CD4-positive, alpha-beta T cell treated with Interleukin-4 for 4 hours (primary cell): ENCODE results near the gene RNFT1.
"Not testable (repeated sequence)": the region's sequence is repeated elsewhere in the genome, so short reads cannot be mapped to it uniquely, and the experiment has no call there.

ENCODE experiments used
- DNase-seq: peaks from one replicate; pipeline ENCODE4 v3.0.0-alpha.2; 2020

The RNFT1 gene, protein sequence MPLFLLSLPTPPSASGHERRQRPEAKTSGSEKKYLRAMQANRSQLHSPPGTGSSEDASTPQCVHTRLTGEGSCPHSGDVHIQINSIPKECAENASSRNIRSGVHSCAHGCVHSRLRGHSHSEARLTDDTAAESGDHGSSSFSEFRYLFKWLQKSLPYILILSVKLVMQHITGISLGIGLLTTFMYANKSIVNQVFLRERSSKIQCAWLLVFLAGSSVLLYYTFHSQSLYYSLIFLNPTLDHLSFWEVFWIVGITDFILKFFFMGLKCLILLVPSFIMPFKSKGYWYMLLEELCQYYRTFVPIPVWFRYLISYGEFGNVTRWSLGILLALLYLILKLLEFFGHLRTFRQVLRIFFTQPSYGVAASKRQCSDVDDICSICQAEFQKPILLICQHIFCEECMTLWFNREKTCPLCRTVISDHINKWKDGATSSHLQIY

DNA sequence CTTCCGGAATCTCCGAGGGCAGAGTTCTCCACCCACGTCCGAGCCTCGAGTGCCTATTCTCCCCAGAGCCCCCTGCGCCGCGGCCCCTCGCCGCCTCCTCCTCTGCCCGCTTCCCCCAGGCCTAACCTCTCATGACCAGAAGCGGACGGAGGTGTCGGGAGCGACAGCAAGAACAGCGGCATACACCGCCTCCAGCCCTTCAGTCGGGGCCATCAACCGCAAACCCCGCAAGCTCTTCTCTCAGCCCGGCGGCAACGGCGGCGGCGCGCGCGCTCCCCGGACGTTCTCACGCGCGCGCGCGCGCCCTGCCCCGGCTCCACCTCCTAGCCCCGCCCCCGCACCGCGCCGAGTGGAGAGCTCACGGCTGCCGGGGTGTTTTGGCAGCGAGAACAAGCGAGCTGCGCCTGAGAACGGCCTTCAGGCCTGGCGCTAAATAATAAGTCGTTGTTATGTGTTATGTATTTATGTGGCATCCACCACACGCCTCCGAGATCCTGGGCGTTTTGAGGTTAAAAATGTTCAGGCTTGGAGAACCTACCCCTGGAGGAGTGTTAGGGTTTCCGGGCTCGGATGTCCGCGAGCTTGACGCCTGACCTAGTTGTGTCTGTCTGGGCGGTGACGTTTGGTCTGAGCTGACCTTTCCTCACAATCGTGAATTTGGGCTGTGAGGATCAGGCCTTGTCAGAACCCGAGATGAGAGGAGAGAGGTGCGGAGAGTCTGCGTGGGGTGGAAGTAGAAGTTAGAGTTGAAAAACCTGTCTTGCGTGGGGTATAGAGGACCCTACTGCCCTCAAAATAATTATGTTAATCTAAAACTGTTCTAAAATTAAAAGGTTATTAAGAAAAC lies at the start of gene RNFT1:
RNFT1 (minus strand) TSS at position 259 of the 847 bp plus-strand sequence; CDS start at position 182, 77 bp downstream.
- peak; percentile 85 for DNase-seq

DNA sequence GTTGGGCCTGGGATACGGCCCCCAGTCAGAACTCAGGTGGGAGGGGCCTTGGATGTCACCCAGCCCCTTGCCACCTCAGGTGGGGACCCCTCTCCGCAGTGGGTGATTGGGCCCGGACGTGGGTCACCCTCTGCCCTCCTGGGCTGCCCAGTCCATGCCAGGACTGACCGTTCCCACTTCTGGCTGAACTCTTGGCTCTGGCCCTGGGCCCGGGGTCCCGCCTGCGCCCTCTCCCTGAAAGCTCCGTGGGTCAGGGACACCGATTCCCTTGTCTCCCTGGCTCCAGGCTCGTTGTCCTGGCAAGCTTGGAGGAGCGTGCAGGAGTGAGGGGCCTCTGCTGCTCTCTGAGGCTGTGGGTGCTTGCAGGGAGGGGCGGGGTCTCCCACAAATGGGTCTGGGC lies 44.8 kb upstream of the RNFT1 start:
- not testable (repeated sequence) for DNase-seq

DNA sequence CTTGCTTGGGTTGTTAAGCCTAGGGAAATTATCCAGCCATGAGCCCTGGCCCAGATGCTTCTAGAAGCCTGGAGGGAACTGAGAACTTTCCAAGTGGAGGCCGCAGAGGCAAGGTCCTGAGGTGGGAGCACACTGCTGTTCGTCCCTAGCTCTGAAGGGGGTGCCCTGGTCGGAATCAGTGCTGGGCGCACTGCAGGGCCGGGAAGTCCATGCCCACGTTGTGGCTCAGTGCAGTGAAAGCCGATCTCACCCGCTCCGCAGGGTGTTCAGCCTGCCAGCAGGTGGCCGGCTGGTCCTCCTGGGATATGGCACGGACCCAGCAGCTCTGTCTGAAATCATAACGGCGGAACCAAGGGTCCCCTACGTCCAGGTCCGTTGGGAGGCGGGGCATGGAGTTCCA lies 43.8 kb upstream of the RNFT1 start:
- not testable (repeated sequence) for DNase-seq

DNA sequence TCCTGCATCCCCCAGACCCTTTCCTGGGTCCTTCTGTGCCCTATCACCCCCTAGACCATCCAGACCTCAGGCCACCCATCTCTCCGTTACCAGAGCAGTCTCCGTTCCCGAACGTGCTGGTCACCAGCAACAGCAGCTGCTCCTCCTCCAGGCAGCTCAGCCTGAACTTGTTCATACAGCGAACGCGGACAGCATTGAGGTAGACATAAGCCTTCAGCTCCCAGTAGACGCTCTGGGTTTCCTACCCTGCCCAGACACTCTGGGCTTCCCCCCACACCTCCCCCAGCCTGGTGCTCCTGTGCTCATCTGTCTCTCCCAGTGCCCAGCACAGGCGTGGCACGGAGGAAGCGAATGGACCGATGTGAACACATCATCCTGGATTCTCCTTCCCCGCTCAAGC lies 41.6 kb upstream of the RNFT1 start:
- DNase-seq: no peak

DNA sequence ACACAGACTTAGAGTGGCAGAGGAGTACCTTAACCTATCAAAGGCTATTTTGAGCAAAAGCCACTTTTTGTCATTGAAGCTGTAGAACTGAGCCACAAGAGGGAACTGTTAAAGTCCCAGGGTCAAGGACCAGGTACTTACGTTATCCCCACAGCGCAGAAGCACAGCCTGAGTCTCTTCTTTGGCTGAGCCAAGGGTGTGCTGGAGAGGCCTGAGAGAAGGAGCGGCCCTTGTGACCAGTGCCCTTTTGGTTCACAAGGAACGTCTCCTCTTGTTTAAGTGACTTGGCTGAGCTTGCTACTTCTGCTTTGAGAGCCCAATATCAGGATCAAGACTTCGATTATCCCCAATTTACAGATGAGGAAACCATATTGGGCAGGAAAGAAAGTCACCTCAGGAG lies 40.0 kb upstream of the RNFT1 start:
- DNase-seq: not testable (repeated sequence)

DNA sequence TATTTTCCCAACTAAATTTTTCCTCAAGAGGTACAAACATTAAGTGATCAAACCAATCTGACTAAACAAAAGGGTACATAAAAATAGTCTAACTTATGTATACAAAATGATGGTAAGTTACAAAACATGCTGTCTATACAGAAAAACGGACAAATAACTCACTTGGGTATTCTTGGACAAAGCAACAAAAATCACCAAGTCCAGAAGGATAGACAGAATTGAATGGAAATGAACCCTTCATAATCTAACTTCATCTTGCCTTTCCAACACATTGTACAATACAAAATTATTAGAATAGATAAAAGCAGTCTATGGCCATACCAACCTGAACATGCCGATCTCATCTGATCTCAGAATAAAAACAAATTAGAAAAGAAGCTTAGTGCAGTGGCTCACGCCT lies 37.9 kb upstream of the RNFT1 start:
- not testable (repeated sequence) for DNase-seq

DNA sequence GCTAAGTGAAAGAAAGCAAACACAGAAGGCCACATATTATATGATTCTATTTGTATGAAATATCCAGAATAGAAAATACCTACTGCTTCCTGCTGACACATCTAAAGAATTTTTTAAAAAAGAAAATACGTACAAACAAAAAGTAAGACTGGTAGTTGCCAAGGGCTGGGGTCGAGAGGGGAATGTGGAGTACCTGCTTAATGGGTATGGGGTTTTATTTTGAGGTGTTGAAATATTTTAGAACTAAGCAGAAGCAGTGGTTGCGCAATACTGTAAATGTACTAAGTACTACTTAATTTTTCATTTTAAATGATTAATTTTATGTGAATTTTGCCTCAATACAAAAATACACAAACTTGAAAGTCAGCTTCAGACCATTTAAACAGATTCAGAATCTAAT lies 32.1 kb upstream of the RNFT1 start:
- DNase-seq: not testable (repeated sequence)

DNA sequence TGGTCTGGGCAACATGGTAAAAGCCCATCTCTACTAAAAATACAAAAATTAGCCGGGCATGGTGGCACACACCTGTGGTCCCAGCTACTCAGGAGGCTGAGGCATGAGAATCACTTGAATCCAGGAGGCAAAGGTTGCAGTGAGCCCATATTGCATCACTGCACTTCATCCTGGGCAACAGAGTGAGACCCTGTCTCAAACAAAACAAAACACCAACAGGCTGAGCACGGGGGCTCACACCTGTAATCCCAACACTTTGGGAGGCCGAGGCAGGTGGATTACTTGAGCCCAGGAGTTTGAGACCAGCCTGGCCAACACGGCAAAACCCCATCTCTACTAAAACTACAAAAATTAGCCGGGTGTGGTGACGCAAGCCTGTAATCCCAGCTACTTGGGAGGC lies 10.6 kb upstream of the RNFT1 start:
- not testable (repeated sequence) for DNase-seq

DNA sequence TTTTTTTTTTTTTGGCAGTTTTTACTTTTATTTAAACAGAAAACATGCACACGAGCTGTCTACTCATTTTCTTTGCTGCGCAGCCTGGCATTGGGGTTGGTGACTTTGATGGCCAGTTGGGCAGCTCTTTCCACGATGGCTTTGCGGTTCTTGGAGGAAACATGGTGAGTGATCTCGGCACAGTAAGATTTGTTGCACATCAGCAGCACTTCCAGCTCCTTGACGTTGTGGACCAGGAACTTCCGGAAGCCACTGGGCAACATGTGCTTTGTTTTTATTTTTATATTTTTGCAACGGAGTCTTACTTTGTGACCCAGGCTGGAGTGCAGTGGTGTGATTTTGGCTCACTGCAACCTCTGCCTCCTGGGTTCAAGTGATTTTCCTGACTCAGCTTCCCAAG lies 8.9 kb upstream of the RNFT1 start:
- not testable (repeated sequence) for DNase-seq

DNA sequence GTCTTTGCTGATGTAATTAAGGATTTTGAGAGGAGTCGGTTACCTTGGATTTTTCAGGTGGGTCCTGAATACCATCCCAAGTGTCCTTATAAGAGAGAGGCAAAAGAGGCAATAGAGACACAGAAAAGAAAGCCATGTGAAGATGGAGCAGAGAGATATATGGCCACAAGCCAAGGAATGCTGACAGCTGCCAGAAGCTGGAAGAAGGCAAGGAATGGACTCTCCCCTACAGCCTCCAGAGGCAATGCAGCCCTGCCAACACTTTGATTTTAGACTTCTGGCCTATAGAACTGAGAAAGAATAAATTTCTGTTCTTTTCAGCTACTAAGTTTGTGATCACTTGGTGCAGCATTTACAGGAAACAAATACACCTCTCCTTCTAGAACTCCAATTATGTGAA lies 8.2 kb upstream of the RNFT1 start:
- no peak for DNase-seq

DNA sequence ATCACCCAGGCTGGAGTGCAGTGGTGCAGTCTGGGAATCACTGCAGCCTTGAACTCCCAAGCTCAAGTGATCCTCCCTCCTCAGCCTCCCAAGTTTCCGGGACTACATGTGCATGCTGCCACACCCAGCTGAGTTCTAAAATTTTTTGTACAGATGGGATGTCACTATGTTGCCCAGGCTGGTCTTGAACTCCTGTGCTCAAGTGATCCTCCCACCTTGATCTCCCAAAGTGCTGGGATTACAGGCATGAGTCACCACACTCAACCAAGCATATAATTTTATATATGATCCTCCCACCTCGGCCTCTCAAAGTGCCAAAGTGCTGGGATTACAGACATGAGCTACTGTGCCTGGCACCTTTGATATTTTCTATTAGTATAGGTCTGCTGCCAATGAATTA lies 7.2 kb upstream of the RNFT1 start:
- not testable (repeated sequence) for DNase-seq

DNA sequence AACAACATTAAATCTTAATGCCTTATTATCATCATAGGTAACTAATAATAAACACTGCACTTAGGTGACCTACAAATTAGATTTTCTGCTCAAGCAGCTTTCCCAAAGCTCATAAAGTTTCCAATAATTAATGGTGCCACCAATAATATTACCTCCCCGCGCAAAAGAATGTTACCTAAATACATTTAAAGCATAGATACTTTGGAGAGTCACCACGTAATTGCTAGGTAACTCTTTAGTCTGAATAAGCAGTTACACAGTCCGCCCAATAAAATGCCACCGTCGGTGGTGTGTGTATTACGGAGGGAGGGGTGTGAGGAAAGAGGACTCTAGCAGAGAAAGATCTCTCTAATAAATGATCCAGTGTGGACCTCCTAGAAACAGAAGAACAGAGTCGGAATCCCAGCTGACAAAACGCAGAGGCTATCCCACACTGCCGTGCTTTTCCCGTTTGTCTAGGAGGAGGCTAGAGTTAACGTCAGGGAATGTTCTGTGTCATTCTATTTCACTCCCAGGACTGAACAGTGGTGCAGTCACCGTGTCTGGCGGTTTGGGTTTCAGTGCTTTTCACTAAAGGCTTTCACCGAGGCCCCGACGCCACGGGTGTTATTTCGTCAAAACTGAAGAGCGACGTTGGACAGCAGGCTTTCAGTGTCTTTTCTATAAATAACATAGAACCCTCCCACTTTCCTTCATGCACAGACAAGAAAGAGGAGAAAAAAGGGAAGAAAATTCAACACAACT lies 630 bp downstream of the RNFT1 start:
- DNase-seq: peak; percentile 37

DNA sequence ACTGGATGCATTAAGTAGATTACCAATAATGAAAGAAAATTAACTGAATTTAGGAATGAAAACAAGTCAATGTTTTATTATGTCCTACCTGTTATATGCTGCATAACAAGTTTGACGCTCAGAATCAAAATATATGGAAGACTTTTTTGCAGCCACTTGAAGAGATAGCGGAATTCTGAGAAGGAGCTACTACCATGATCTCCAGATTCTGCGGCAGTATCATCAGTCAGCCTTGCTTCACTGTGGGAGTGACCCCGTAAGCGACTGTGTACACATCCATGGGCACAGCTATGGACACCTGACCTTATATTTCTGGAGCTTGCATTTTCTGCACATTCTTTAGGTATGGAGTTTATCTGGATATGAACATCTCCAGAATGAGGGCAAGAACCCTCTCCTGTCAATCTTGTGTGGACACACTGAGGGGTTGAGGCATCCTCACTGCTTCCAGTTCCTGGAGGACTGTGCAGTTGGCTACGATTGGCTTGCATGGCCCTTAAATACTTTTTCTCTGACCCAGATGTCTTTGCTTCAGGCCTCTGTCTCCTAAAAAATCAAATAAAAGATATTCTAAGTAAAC lies 1.7 kb downstream of the RNFT1 start:
- no peak for DNase-seq

DNA sequence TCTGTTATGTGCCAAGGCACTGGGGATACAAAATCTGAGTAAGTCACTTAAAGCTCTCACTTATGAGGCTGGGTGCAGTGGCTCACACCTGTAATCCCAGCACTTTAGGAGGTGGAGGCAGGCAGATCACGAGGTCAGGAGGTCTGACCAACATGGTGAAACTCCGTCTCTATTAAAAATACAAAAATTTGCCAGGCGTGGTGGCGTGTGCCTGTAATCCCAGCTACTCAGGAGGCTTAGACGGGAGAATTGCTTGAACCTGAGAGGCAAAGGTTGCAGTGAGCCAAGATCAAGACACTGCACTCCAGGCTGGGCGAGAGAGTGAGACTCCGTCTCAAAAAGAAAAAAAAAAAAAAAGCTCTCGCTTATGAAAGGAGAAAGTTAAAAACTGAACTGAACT lies 5.0 kb downstream of the RNFT1 start:
- DNase-seq: not testable (repeated sequence)

DNA sequence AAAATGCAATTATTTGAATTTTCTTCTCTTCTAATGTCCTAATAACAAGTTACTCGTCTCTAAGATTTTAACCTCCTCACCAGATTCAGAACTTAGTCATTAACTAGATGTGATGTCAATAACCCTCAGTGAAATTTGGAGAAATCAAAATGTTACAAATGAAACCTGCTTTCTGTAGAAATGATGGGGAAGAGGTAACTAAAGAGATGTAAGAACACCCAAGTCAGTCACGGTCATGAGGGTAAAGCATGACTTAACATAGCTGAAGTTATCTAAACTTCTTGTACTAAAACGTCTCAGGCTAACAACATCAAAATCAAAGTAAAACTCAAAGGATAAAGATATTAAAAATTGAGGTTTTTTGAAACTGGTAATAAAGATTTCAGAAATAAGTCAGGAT lies 9.7 kb downstream of the RNFT1 start:
- DNase-seq: no peak

DNA sequence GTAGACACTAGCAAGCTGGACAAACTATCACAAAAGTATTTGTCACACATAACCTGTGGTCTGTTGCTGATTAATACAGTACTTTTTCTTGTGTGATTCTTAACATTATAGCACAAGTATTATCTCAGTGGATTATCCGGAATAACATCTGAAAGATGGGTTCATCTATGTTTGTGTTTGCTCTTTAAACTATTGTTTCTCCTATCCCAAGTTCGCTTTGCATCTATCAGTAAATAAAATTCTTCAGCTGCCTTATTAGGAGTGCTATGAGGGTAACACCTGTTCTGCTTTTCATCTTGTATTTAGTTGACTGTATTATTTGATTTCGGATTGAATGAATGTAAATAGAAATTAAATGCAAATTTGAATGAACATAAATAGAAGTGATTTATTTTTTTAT lies 14.5 kb downstream of the RNFT1 start:
- no peak for DNase-seq

DNA sequence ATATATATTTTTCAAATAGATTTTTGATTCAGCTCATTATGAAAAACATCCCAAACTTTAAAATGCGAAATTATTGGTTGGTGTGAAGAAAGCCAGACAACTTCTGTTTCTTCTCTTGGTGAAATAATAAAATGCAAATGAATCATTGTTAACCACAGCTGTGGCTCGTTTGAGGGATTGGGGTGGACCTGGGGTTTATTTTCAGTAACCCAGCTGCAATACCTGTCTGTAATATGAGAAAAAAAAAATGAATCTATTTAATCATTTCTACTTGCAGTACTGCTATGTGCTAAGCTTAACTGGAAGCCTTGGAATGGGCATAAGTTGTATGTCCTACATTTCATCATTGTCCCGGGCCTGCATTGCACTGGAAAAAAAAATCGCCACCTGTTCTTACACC lies 17.2 kb downstream of the RNFT1 start:
- DNase-seq: not testable (repeated sequence)

DNA sequence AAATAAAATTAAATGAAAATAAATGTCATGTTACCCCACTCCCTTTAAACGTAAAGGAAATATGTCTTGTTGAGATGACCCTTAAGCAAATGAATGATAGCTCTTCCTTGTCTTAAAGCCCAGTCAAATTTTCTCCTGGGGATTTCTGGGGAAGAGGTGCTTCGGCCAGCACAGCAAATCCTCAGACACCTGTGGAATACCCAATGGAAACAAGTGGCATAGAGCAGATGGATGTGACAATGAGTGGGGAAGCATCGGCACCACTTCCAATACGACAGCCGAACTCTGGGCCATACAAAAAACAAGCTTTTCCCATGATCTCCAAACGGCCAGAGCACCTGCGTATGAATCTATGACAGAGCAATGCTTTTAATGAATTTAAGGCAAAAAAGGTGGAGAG lies 18.1 kb downstream of the RNFT1 start:
- DNase-seq: not testable (repeated sequence)

DNA sequence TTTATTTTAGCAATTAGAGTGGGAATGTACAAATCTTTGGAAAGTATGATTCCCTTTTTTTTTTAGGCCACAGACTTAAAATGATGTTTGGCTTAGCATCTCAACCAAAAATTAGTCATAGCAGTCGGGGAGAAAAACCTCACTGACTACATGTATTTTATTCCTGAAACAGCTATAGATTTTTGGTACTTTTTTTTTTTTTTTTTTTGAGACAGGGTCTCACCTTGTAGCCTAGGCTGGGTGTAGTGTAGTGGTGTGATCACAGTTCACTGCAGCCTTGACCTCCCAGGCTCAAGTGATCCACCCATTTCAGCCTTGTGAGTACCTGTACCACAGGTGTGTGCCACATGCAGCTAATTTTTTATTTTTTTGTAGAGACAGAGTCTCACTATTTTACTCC lies 23.4 kb downstream of the RNFT1 start:
- DNase-seq: no peak

DNA sequence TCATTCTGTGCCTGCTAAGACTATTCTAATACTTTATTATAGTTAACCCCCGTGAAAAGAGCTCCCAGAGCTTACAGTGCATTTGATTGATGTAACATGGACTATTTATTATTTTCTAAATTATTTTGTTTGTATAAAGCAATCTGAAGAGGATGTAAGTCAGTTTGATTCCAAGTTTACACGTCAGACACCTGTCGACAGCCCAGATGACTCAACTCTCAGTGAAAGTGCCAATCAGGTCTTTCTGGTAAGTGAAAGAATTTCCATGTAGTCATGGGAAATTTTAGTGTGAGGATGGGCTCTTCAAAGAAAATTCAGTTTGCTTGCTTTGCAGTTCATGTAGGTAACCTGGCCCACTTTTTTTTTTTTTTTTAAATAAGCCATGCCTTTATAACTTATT lies 23.8 kb downstream of the RNFT1 start:
- DNase-seq: peak; percentile 14

DNA sequence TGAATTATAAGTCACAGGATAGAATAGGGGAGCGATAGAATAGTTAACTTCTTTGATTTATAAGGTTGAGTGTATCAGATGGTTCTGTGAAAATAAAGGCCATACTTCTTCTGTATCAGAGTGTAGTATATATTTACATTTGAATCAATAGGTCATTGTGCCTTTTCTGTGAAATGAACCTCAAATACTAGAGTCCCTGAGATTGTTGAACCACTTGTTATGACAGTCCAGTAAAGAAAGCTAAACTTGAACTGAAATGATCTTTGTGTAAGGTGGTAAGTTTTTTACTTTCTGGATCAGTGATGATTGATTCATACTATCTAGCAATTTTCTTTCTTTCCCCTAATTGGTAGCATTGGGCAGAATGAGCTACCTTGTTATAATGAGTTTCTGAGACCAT lies 31.2 kb downstream of the RNFT1 start:
- not testable (repeated sequence) for DNase-seq

DNA sequence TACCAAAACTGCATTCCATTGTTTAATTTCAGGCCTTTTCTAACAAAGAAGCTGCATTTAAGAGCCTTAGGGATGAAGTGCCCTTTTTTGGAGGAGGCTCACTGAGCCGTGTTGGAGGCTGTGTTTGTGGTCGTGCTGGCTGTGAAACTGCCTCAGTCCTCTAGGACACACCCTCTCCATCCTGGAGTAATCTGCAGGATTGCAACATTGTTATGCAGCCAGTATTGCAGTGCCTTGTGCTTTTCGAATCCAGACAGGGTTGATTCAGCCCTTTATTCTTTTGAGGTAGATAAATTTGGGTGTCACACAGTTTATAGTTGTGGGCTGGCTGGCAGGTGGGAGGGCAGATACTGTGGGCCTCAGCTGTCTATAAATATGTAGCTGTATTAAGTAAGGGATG lies 33.8 kb downstream of the RNFT1 start:
- not testable (repeated sequence) for DNase-seq

DNA sequence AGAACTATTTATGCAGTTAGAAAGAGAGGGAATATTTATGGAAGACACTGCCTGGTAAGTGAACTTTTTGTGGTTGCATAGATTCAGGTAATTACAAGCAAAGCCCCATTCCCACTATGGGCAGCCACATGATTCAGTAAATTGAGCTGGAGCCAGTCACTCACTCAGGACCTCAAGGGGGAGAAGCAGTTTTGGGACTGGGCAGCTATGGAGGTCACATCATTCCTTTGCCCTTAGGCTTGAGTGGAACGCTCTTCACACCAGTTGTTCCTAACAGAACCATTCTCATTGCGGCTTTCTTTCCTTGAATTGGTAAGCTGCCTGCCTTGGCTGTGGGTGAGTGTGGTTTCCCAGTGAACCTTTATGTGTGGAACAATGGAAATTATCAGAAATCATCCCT lies 34.4 kb downstream of the RNFT1 start:
- DNase-seq: not testable (repeated sequence)
